IMR-90 (cell line): Measurements from ENCODE around the gene CHAT. TPM values are rescaled to one million over a fixed set of nuclear protein-coding genes. Genes with fewer than 3 reads are reported as not detected.

Source experiments
- ATAC-seq: fragments of 200-7000 bp; cut with Tn5 transposase; 2 replicates; pipeline ENCODE4 v1.9.1; 2020; ENCODE audit warnings: low read depth, mild to moderate bottlenecking, moderate library complexity
- BruUV-seq: library from RNA; stranded (reverse); fragments of 400-500 nt; replicated peaks from 2 replicates; lab custom pipeline; 2021; lab: Mats Ljungman, UMichigan
- CTCF ChIA-PET: fragments of 300-600 bp; formaldehyde crosslinking; extraction: SDS; loops from one replicate; lab custom pipeline; 2021; ENCODE audit warnings: antibody characterized with exemption; lab: Yijun Ruan, JAX
- POLR2A ChIA-PET: fragments of 300-600 bp; sonication (Branson Sonifier 250); formaldehyde crosslinking; loops from one replicate; lab custom pipeline; 2022; ENCODE audit warnings: antibody characterized with exemption; ENCODE audit not compliant: unreplicated experiment; lab: Charles Lee
- DNase-seq: peaks from one replicate; pipeline ENCODE4 v3.0.0; 2013
- H2AFZ ChIP-seq: replicated peaks from 2 replicates; pipeline ENCODE3; 2013; ENCODE audit warnings: low read length, mild to moderate bottlenecking; ENCODE audit not compliant: poor library complexity
- H2AK5ac ChIP-seq: 2 replicates; pipeline ENCODE4 v1.6.1; 2013; ENCODE audit warnings: low read depth, low read length, inconsistent platforms
- H2AK9ac ChIP-seq: replicated peaks from 2 replicates; pipeline ENCODE3; 2013; ENCODE audit warnings: mild to moderate bottlenecking, low read depth, low read length, moderate library complexity; ENCODE audit not compliant: poor library complexity
- H2BK120ac ChIP-seq: 2 replicates; pipeline ENCODE4 v1.6.1; 2013; ENCODE audit warnings: low read depth, low read length, inconsistent platforms
- H2BK15ac ChIP-seq: 3 replicates; pipeline ENCODE4 v1.6.1; 2013; ENCODE audit warnings: low read depth, low read length, inconsistent platforms
- H2BK20ac ChIP-seq: 2 replicates; pipeline ENCODE4 v1.6.1; 2013; ENCODE audit warnings: low read depth, mild to moderate bottlenecking, inconsistent platforms, low read length, moderate library complexity
- H2BK5ac ChIP-seq: 2 replicates; pipeline ENCODE4 v1.6.1; 2013; ENCODE audit warnings: mild to moderate bottlenecking, low read depth, low read length, inconsistent platforms; ENCODE audit not compliant: poor library complexity, severe bottlenecking
- H3K14ac ChIP-seq: replicated peaks from 2 replicates; pipeline ENCODE4 v1.6.1; 2013; ENCODE audit warnings: low read depth, low read length, inconsistent platforms
- H3K18ac ChIP-seq: 2 replicates; pipeline ENCODE4 v1.6.1; 2013; ENCODE audit warnings: low read depth, low read length, control low read depth
- H3K23ac ChIP-seq: 2 replicates; pipeline ENCODE4 v1.6.1; 2013; ENCODE audit warnings: low read depth, low read length, inconsistent platforms
- H3K27ac ChIP-seq: 2 replicates; pipeline ENCODE4 v1.5.1; 2013; ENCODE audit warnings: mild to moderate bottlenecking, control low read depth, low read length; ENCODE audit not compliant: insufficient read depth
- H3K27me3 ChIP-seq: 2 replicates; pipeline ENCODE4 v1.6.1; 2013; ENCODE audit warnings: low read length; ENCODE audit not compliant: control insufficient read depth, insufficient read depth
- H3K36me3 ChIP-seq: 2 replicates; pipeline ENCODE4 v1.6.1; 2013; ENCODE audit warnings: low read length, mixed read lengths; ENCODE audit not compliant: control insufficient read depth, insufficient read depth
- H3K4ac ChIP-seq: 2 replicates; pipeline ENCODE4 v1.6.1; 2013; ENCODE audit warnings: low read depth, low read length, inconsistent platforms
- H3K4me1 ChIP-seq: 2 replicates; pipeline ENCODE4 v1.6.1; 2013; ENCODE audit warnings: low read length, mixed read lengths; ENCODE audit not compliant: control insufficient read depth, insufficient read depth
- H3K4me2 ChIP-seq: 2 replicates; pipeline ENCODE4 v1.6.1; 2013; ENCODE audit warnings: low read depth, mild to moderate bottlenecking, control low read depth, low read length, moderate library complexity
- H3K4me3 ChIP-seq: 2 replicates; pipeline ENCODE4 v1.5.1; 2013; ENCODE audit warnings: low read depth, mild to moderate bottlenecking, control low read depth, low read length, moderate library complexity; ENCODE audit not compliant: insufficient read depth
- H3K56ac ChIP-seq: 2 replicates; pipeline ENCODE4 v1.6.1; 2013; ENCODE audit warnings: low read length, inconsistent platforms; ENCODE audit not compliant: insufficient read depth; ENCODE audit errors: extremely low read depth
- H3K79me1 ChIP-seq, 2 experiments: 2 replicates each; pipeline ENCODE4 v1.6.1; 2013; ENCODE audit warnings: low read length in 2 of 2, inconsistent platforms in 1 of 2, low read depth in 1 of 2
- H3K9ac ChIP-seq: 2 replicates; pipeline ENCODE4 v1.6.1; 2013; ENCODE audit warnings: low read depth, low read length, control low read depth
- H3K9me1 ChIP-seq: 2 replicates; pipeline ENCODE4 v1.6.1; 2013; ENCODE audit warnings: low read length, inconsistent platforms; ENCODE audit not compliant: insufficient read depth
- H3K9me3 ChIP-seq: 2 replicates; pipeline ENCODE4 v1.6.1; 2013; ENCODE audit warnings: low read length; ENCODE audit not compliant: control insufficient read depth, insufficient read depth
- H4K20me1 ChIP-seq: 2 replicates; pipeline ENCODE4 v1.6.1; 2013; ENCODE audit warnings: low read length, inconsistent platforms; ENCODE audit not compliant: insufficient read depth
- H4K5ac ChIP-seq: 2 replicates; pipeline ENCODE4 v1.6.1; 2013; ENCODE audit warnings: mild to moderate bottlenecking, low read depth, low read length, control low read depth
- H4K8ac ChIP-seq, 2 experiments: 2 replicates each; pipeline ENCODE4 v1.6.1; 2013; ENCODE audit warnings: low read depth in 2 of 2, low read length in 2 of 2, control low read depth in 1 of 2, inconsistent platforms in 1 of 2
- H4K91ac ChIP-seq: 2 replicates; pipeline ENCODE4 v1.6.1; 2013; ENCODE audit warnings: low read depth, low read length, inconsistent platforms; ENCODE audit not compliant: insufficient read depth
- CEBPB ChIP-seq: IDR thresholded peaks from 2 replicates; pipeline ENCODE4 v1.6.1; 2012; ENCODE audit warnings: low read depth, low read length, improper control_type of control experiment
- FOS ChIP-seq: fragments of 150-350 bp; IDR thresholded peaks from 2 replicates; pipeline ENCODE4 v1.6.1; 2016; ENCODE audit warnings: low read depth, low read length
- MXI1 ChIP-seq: IDR thresholded peaks from 2 replicates; pipeline ENCODE4 v1.6.1; 2012; ENCODE audit warnings: low read depth, mild to moderate bottlenecking, low read length, moderate library complexity, borderline replicate concordance
- NFE2L2 ChIP-seq: fragments of 150-350 bp; IDR thresholded peaks from 2 replicates; pipeline ENCODE4 v1.6.1; 2016; ENCODE audit warnings: low read depth, mild to moderate bottlenecking, low read length
- RCOR1 ChIP-seq: IDR thresholded peaks from 2 replicates; pipeline ENCODE4 v1.6.1; 2012; ENCODE audit warnings: mild to moderate bottlenecking, low read length, improper control_type of control experiment; ENCODE audit not compliant: insufficient replicate concordance
- SMC3 ChIP-seq: fragments of 150-350 bp; IDR thresholded peaks from 2 replicates; pipeline ENCODE4 v1.6.1; 2016; ENCODE audit warnings: low read depth, mild to moderate bottlenecking, antibody characterized with exemption, low read length, moderate library complexity
- WGBS, 2 experiments: methylation state at CpG; one replicate each; pipeline versions ENCODE4 v1.1.5 to v1.1.7; 2013; ENCODE audit warnings: missing lambda C conversion rate in 2 of 2; ENCODE audit not compliant: insufficient read length in 1 of 2; ENCODE audit errors: extremely low coverage in 2 of 2; 5-methylcytosine and 5-hydroxymethylcytosine counted together
- dilution Hi-C: fragments of 300-500 bp; cut with HindIII; formaldehyde crosslinking; loops from one replicate; pipeline ENCODE4 v1.14.3; 2018; ENCODE audit warnings: low sequenced_read_pairs; ENCODE audit not compliant: unreplicated experiment
- in situ Hi-C: fragments of 300-500 bp; cut with MboI; formaldehyde crosslinking; loops from 3 replicates; pipeline ENCODE4 v1.14.3; 2019; ENCODE audit warnings: low sequenced_read_pairs, inconsistent platforms, mixed read lengths
- intact Hi-C: fragments of 100-400 bp; cut with micrococcal nuclease; formaldehyde crosslinking; loops from 2 replicates; pipeline ENCODE4 v1.10.0; 2022
- polyA plus RNA-seq, 3 experiments: library from polyadenylated mRNA; depleted of rRNA; stranded (reverse); fragments of >200 nt; gene quantifications; 2 replicates each; pipeline ENCODE4 v1.2.3, GENCODE V29; 2012; ENCODE audit warnings: low replicate concordance in 1 of 3
- total RNA-seq: library from RNA; depleted of rRNA; stranded (reverse); fragments of >200 nt; gene quantifications from 2 replicates; pipeline ENCODE4 v1.2.3, GENCODE V29; 2012
- TF ChIP-seq, protein P1 (sequence below): conservative IDR thresholded peaks from 2 replicates; pipeline ENCODE4 v1.5.1; 2012; ENCODE audit warnings: mild to moderate bottlenecking, low read depth, low read length, improper control_type of control experiment
- TF ChIP-seq, protein P2 (sequence below): fragments of 150-350 bp; IDR thresholded peaks from 2 replicates; pipeline ENCODE4 v1.6.1; 2016; ENCODE audit warnings: low read depth, mild to moderate bottlenecking, low read length, moderate library complexity, borderline replicate concordance

The CHAT gene
- total and polyA plus RNA-seq, 2 of the 4 experiments (the other 2 are of a cell fraction): not detected

DNA sequence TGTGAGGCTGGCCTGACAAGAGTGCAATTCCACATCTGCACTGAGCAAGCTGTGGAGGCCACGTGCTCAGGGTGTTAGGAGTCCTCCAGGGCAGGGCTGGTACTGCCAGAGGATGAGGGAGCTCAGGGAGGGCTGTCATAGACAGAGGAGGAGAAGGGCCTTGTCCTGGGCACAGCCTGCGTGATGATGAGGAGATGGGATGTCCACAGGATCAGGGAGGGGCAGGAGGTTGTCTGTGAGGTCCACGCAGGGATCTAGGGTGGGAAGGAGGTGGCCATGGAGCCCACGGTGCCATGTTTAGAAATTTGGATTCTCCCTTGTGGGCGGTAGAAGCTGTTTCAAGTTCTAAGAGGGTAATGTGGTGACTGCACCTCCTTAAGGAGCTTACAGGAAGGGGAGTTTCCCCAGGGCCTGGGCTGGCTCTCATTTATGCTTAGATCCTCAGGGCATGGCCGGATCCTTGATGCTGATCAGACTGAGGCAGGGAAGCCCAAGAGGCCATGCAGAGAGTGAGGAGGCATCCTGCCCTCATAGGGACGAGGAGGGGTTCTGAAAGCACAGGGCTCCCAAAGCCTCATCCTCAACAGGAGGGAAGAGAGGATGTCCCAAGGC lies 30.3 kb downstream of the CHAT start:
- no peak overlapping the region for H2BK5ac ChIP-seq
- H3K9ac ChIP-seq: no peak overlapping the region
- H2BK20ac ChIP-seq: no peak overlapping the region
- TF ChIP-seq MXI1 (no peak), FOS (no peak), RCOR1 (no peak), SMC3 (no peak), NFE2L2 (no peak), CEBPB (no peak)
- TF ChIP-seq, protein P1, sequence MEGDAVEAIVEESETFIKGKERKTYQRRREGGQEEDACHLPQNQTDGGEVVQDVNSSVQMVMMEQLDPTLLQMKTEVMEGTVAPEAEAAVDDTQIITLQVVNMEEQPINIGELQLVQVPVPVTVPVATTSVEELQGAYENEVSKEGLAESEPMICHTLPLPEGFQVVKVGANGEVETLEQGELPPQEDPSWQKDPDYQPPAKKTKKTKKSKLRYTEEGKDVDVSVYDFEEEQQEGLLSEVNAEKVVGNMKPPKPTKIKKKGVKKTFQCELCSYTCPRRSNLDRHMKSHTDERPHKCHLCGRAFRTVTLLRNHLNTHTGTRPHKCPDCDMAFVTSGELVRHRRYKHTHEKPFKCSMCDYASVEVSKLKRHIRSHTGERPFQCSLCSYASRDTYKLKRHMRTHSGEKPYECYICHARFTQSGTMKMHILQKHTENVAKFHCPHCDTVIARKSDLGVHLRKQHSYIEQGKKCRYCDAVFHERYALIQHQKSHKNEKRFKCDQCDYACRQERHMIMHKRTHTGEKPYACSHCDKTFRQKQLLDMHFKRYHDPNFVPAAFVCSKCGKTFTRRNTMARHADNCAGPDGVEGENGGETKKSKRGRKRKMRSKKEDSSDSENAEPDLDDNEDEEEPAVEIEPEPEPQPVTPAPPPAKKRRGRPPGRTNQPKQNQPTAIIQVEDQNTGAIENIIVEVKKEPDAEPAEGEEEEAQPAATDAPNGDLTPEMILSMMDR: no peak
- TF ChIP-seq, protein P2, sequence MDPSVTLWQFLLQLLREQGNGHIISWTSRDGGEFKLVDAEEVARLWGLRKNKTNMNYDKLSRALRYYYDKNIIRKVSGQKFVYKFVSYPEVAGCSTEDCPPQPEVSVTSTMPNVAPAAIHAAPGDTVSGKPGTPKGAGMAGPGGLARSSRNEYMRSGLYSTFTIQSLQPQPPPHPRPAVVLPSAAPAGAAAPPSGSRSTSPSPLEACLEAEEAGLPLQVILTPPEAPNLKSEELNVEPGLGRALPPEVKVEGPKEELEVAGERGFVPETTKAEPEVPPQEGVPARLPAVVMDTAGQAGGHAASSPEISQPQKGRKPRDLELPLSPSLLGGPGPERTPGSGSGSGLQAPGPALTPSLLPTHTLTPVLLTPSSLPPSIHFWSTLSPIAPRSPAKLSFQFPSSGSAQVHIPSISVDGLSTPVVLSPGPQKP: no peak
- H3K4me3 ChIP-seq: no peak overlapping the region
- no peak overlapping the region for H2AK5ac ChIP-seq
- no peak overlapping the region for H3K14ac ChIP-seq
- H3K4me2 ChIP-seq: no peak overlapping the region
- POLR2A ChIA-PET: no interaction called here
- no peak overlapping the region for H2AK9ac ChIP-seq
- no peaks in the 10 kb centered on the region for H3K4me1 ChIP-seq
- H3K36me3 ChIP-seq: no peaks in the 10 kb centered on the region
- in situ Hi-C loops (no loop called here), dilution Hi-C loops (no loop called here), intact Hi-C loops (no loop called here)
- no peak overlapping the region for H4K91ac ChIP-seq
- ATAC-seq (no peak), DNase-seq (no peak)
- H3K79me1 ChIP-seq: no peaks in the 10 kb centered on the region
- no peak overlapping the region for H3K27ac ChIP-seq
- H4K8ac ChIP-seq: no peak overlapping the region
- H3K56ac ChIP-seq: no peak overlapping the region
- no peak overlapping the region for H2BK15ac ChIP-seq
- no peak overlapping the region for H4K5ac ChIP-seq
- no peaks in the 10 kb centered on the region for H3K9me3 ChIP-seq
- H3K4ac ChIP-seq: no peak overlapping the region
- CTCF ChIA-PET: no interaction called here
- H3K18ac ChIP-seq: no peak overlapping the region
- no peak overlapping the region for H2BK120ac ChIP-seq
- H3K27me3 ChIP-seq: peaks cover 14% of the 10 kb centered on the region
- no peaks in the 10 kb centered on the region for H3K9me1 ChIP-seq
- BruUV-seq: no TSS peak
- WGBS, 2 experiments: 16% methylated on average over 2 of the region's 7 CpGs; no CpG with 5 or more reads in 1 of the 2 experiments
- H2AFZ ChIP-seq: no peak overlapping the region
- H4K20me1 ChIP-seq: no peaks in the 10 kb centered on the region
- H3K23ac ChIP-seq: no peak overlapping the region
